Measurements from ENCODE around the gene MCF2L2.

The MCF2L2 gene

DNA sequence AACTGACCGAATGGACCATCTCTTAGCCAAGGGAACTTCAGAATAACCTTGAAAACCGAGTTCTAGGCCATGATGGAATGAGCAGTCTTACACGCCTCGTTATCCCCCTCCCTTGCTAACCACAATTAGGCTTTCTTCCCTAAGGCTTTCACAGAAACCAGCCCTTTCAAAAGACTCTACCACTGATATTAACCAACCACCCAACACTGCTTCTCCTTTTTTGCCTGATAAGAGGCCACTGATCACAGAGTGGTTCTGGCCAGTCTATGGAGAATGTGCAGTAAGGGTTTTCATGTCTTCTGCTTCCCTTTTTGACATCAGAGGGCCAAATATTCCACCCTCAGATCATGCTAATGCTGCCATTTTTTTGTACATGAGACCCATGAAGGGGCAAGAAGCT is 59.3 kb downstream of the MCF2L2 start:
- DNase-seq (ENCODE audit: low spot score), result no peak

DNA sequence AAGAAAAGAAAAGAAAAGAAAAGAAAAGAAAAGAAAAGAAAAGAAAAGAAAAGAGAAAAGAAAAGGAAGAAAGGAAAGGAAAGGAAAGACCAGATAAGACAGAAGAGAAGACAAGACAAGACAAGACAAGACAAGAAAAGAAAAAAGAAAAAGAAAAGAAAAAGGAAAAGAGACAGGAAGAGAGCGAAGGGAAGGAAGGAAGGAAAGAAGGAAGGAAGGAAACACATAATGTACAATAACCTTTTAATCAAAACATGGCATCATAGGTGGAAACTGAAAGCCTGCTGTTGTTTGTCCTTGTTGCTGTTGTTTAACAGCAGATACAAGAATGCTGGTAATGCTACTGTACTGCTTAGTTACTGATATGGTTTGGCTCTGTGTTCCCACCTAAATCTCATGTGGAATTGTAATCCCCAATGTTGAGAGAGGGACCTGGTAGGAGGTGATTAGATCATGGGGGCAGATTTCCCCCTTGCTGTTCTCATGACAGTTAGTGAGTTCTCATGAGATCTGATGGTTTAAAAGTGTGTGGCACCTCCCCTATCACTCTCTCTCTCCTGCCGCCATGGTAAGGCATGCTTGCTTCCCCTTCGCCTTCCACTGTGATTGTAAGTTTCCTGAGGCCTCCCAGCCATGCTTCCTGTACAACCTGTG is 67.3 kb downstream of the MCF2L2 start:
- no peak for DNase-seq (ENCODE audit: low spot score)

GRCh38 chr3:183359036-183359435 is 69.4 kb downstream of the MCF2L2 start:
- no peak for DNase-seq (ENCODE audit: low spot score)

DNA sequence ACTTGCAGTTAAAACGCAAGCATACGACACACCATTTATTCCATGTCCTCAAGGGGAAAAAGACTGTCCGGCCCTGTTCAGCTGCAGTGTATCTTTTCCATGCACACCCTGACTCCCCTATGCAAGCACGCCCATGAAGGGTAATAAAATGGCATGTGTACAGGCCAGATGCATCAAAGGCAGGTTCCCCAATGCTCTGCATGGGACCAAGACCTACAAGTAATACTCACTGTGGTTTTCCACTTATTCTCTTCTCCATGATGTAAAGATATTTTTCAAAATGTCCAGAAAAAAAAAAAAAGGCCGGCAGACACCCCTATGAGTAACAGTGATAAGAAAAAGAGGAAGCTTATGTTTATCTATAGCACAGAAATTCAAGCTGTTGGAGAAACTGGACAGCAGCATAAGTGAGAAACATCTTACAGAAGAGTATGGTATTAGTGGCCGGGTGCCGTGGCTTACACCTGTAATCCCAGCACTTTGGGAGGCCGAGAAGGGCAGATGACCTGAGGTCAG is 70.8 kb downstream of the MCF2L2 start:
- DNase-seq (ENCODE audit: low spot score), result no peak

GRCh38 chr3:183356920-183357319 is 71.5 kb downstream of the MCF2L2 start:
- DNase-seq (ENCODE audit: low spot score), result no peak

DNA sequence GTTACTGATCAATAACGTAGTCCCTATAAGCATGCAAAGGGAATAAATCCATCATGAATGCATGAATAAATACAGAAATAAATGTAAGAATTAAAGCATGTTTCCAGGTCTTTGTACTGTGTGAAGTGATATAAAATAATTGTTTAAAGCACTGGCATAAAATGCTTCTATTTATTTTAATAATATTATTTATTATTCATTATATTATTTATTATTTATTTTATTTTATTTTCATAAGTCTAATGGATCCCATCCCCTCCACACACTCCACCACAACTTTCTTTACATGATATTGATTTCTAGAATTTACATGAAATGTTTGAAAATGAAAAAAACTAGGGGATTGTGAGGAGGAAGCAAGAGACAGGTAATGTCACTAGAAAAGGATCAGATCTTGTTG is 73.5 kb downstream of the MCF2L2 start:
- DNase-seq (ENCODE audit: low spot score), result no peak

DNA sequence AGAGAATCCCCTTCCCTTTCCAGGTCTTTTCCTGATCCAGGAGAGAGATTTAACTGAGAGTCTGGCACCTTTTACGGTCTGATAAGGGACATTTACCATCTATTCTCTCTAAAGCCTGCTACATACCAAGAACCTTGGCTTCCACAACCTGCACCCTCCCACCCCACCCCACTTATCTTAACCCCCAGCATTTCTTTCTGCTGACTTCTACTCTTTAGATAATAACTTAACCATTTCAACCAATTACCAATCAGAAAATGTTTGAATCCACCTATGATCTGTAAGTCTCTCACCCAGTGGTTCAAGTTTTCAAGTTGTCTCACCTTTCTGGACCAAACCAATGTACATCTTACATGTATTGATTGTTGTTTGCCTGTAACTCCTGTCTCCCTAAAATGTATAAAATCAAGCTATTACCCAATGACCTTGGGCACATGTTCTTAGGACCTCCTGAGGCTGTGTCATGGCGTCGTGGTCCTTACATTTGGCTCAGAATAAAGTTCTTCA is 74.0 kb downstream of the MCF2L2 start:
- no peak for DNase-seq (ENCODE audit: low spot score)

GRCh38 chr3:183353421-183353820 is 75.0 kb downstream of the MCF2L2 start:
- DNase-seq (ENCODE audit: low spot score), result no peak

DNA sequence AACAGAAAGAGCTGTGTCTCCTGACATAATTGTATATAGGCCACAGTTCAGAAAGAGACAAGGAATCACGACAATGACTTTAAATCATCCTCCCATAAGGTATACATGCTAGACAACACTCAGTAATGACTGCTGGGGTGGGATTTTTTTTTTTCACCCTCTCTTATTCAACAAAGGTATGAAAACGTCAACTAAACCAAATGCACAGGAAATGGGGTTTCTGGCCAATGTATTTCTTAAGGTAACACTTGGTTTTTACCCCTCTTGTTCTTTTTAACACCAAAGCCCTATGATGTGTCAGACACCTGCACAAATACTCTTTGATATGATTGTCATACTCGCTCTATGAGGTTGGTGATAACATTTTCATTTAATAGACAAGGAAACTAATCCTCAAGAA is 78.3 kb downstream of the MCF2L2 start:
- DNase-seq (ENCODE audit: low spot score), result no peak

- DNase-seq (ENCODE audit: low spot score), result no peak
These were observed 78.8 kb downstream of the MCF2L2 start for GRCh38 chr3:183349421-183350157.

- DNase-seq (ENCODE audit: low spot score), result no peak
These were observed 85.6 kb downstream of the MCF2L2 start for GRCh38 chr3:183342824-183343223.

DNA sequence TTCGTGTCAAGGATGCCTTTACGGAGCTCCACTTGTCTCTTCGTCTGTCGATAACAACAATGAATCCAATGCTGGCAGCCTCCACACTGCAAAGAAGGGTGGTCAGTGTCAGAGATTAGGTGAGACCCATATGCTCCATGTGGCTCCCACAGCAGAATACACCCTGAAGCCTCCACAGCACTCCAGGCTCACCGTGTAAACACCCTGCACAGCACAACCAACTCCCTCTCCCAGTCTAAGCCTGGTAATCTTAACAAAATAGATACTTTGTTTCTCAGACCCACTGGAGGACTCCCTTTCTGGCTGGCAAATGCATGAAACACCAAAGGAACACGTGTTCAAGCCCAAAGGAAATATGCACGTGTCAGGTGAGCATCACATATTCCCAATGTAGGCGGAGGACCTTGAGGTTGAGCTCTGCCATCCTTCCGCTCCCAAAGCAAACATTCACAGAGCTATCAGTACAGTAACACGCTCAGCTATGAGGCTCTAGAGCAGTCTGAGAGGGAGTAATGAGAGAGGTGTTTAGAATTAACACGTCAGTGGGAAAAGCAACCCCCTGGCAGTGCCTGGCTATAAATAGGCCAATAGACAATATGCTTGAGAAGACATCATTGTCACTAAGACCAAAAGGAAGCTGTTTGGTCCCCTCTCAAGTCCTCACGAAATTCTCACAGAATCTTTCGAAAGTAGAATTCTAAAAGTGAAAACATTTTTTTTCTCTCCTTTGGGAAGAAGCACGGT is 86.7 kb downstream of the MCF2L2 start:
- no peak for DNase-seq (ENCODE audit: low spot score)

DNA sequence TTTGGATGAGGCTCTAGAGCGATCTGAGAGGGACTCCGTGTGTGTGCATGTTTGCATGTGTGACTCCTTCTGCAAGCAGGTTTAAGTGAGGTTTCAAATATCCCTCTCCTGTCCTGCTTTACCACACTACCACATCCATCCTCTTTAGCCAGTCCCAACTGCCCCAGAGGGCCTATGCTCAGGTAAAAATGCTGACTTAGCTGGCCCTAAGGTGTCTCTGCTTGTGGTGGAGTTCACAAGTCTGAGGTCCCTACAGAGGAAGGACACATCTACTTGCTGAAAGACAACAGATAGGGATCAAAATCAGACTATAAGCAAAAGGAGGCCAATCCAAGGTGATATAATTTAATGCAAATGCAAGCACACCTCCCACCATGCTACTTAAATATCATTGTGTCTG is 88.2 kb downstream of the MCF2L2 start:
- DNase-seq (ENCODE audit: low spot score), result no peak

DNA sequence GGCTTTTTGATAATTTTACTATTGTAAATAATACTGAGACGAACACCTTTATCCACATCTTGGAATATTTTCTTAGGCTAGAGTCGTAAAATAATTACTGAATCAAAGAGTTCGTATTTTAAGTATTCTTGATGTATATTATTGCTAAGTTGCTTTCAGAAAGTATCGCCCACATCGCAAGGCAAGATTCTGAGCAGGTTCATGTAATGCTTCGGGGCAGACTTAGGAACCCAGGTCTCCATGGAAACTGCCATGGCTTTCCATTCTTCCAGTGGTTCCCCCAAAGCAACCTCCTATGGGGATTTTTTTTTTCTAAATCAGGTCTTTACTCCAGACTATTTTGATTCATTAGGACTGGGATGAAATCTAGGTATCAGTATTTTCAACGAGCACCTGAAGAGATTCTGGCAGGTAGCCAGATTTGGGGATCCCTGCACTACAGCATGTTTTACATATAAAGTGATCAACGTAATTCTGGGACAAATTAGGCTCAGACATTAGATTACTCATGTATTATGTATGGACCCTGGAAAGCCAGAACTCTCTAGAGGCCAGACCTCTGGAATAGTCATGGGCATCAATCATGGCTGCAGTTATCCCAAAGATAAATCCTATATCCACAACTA is 88.8 kb downstream of the MCF2L2 start:
- DNase-seq (ENCODE audit: low spot score), result no peak

DNA sequence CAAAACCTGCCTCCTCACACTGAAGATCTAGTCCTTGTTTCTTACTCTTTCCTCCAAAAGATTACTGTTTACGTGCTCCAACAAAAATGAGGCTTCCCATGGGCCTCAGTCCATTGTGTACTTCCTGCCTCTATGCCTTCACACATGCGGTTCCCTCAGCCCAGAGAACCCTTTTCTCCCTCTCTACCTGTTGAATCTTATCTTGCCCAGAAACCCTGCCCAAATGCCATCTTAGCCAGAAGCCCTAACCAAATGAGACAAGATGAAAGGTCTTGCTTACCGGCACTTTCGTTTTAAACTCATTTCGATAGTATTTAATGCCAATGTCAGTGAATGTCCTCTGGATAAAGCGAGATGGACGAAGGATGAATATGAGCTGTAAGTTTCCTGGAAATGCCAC is 89.9 kb downstream of the MCF2L2 start:
- DNase-seq (ENCODE audit: low spot score), result no peak

GRCh38 chr3:183332487-183332886 is 95.9 kb downstream of the MCF2L2 start:
- DNase-seq (ENCODE audit: low spot score), result no peak

DNA sequence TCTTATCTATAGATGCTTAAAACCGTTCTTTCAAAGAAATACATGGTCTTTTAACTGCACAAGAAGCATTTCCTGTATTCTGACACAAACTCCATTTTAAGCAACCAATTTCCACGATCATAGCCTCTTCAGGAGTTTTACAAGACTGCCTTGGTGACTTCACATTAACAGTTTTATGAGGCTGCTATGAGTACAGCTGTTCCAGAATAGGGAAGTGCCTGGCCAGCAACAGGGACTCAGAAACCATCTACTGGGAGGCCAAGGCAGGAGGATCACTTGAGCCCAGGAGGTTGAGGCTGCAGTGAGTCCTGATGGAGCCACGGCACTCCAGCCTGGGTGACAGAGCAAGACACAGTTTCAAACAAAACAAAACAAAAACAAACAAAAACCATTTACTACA is 96.9 kb downstream of the MCF2L2 start:
- DNase-seq (ENCODE audit: low spot score), result no peak

DNA sequence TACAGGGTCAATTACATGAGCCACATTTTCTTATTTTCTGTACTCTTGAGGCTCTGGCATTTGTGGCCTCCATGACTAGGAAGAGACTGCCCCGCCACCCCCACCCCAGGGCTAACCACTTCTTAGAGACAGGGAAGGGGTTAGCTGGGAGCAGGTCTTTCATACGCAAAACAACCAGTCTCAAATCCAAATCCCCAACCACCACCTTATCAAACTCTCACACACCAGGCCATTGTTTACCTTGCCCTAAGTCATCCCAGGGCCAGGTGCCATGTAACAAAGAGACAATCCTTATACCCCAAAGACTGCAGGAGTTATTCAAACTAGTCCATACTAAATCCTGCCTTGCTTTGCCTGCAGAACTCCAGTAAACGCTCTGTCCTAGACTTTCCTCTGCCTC is 97.5 kb downstream of the MCF2L2 start:
- DNase-seq (ENCODE audit: low spot score), result no peak

DNA sequence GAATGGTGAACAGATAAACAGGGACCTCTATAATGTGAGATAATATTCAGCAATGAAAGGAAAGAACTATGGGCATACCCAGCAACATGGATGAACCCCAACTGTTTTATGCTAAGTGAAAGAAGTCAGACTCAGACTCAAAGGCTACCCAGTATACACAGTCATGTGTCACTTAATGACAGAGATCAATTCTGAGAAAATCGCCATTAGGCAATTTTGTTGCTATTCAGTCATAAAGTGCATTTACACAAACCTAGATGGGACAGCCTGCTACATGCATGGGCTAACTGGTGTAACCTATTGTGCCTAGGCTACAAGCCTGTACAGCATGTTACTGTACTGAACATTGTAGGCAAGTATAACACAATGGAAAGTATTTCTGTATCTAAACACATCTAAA is 98.9 kb downstream of the MCF2L2 start:
- no peak for DNase-seq (ENCODE audit: low spot score)

- no peak for DNase-seq (ENCODE audit: low spot score)
These were observed 99.6 kb downstream of the MCF2L2 start for GRCh38 chr3:183328823-183329222.

GRCh38 chr3:183328164-183328563 is 100.3 kb downstream of the MCF2L2 start:
- no peak for DNase-seq (ENCODE audit: low spot score)

DNA sequence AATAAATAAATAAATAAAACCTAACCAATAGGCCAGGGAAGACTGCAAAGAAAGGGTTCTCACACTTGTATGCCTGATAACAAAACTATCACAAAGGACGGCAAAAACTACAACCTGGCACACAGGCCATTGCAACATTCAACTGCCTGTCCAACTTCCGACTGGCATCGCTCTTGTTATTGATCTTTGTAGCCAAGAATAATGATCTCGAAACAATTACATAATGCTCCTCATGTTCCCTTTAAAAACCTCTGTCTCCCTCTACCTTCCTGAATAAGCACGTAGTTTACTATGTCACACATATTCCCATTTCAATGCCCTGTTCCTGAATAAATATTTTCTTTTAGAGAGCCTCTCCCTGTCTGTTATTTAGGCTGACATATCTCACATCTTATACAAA is 101.1 kb downstream of the MCF2L2 start:
- no peak for DNase-seq (ENCODE audit: low spot score)

Measured in ecto neural progenitor cell (in vitro differentiated cells).